Naive B cell (primary cell): Measurements from ENCODE around the gene DMBT1. TPM values are rescaled to one million over a fixed set of nuclear protein-coding genes. Genes with fewer than 3 reads are reported as not detected.
A peak's percentile ranks its signal among the peaks of the same experiment; 100 is the strongest.

Source experiments
- ATAC-seq, 2 donors: fragments of 150-1000 bp; cut with Tn5 transposase; 2 replicates each; pipeline ENCODE4 v1.10.0; 2021; ENCODE audit warnings: low read depth in 2 of 2, mild to moderate bottlenecking in 2 of 2, moderate library complexity in 2 of 2
- DNase-seq: peaks from one replicate; pipeline ENCODE4 v3.0.0; 2022
- H3K27ac Mint-ChIP-seq, 6 donors: one replicate each; pipeline ENCODE4 v1.8.0; 2020 to 2022; ENCODE audit warnings: mild to moderate bottlenecking in 6 of 6, mixed read lengths in 6 of 6, moderate library complexity in 5 of 6, inconsistent platforms in 2 of 6
- H3K27me3 Mint-ChIP-seq, 3 donors: one replicate each; pipeline ENCODE4 v1.8.0; 2021 to 2022; ENCODE audit warnings: mixed read lengths in 3 of 3, mild to moderate bottlenecking in 1 of 3
- H3K36me3 Mint-ChIP-seq, 2 donors: one replicate each; pipeline ENCODE4 v1.8.0; 2020 to 2022; ENCODE audit warnings: mixed read lengths in 2 of 2, inconsistent platforms in 1 of 2, mild to moderate bottlenecking in 1 of 2
- H3K4me1 Mint-ChIP-seq, 3 donors: one replicate each; pipeline ENCODE4 v1.8.0; 2020 to 2022; ENCODE audit warnings: mixed read lengths in 3 of 3, inconsistent platforms in 1 of 3, mild to moderate bottlenecking in 1 of 3, moderate library complexity in 1 of 3
- H3K4me3 Mint-ChIP-seq, 8 donors: one replicate each; pipeline ENCODE4 v1.8.0; 2020 to 2022; ENCODE audit warnings: mild to moderate bottlenecking in 8 of 8, mixed read lengths in 8 of 8, moderate library complexity in 8 of 8, inconsistent platforms in 2 of 8
- H3K9me3 Mint-ChIP-seq, 7 donors: one replicate each; pipeline ENCODE4 v1.8.0; 2020 to 2022; ENCODE audit warnings: mixed read lengths in 7 of 7, mild to moderate bottlenecking in 5 of 7, inconsistent platforms in 2 of 7, moderate library complexity in 1 of 7
- polyA plus RNA-seq, 6 donors: library from polyadenylated mRNA; unstranded; fragments of 300-500 nt; fragmentation: Illumina TruSeq; gene quantifications; one replicate each; pipeline ENCODE4 v1.2.3, GENCODE V29; 2021; ENCODE audit warnings: low read depth in 6 of 6

The DMBT1 gene
- polyA plus RNA-seq, 6 donors from 2014 or later, result not detected

DNA sequence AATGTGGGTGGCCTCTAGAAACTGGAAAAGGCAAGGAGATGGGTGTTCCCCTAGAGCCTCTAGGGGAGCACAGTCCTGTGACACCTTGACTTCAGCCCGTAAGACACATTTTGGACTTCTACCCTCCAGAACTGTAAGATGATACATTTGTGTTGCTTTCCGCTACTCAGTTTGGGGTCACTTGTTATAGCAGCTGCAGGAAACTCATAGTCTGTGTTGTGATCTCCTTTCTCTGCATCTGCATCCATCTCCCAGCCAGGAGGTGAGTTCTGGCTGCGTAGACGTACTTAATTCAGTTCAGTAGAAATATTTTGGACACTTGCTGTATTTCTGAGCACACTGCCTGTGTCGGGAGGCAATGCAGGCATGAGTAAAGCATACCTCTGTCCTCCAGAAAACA, 29.3 kb upstream of the DMBT1 start:
- Mint-ChIP-seq H3K27me3 (peaks cover 23 to 40% (median 36%) of the 10 kb centered on the region in 3 donors), H3K27ac (no peak overlapping the region)
- no peak for ATAC-seq

DNA sequence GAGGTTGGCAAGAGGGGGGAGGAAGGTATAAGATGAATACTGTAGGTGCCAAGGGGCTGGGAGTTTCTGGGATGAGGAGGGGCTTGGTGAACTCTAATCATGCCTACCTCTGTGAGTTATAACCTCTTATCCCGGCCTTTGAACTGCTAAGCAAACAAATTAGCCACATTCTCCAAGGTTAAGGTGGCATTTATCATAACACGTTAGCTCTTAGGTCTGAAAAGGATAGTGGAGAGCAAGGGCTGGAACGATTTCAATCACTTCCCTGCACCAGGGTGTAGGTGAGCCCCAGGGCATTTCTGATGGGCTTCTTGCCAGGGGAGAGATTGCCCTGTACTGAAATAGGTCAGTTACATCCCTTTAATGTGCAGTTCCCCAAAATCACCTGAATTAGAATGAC, 28.6 kb upstream of the DMBT1 start:
- no peaks in the 10 kb centered on the region for H3K36me3 Mint-ChIP-seq
- no peaks in the 10 kb centered on the region for H3K4me1 Mint-ChIP-seq
- peaks cover 23 to 40% (median 40%) of the 10 kb centered on the region in 3 donors for H3K27me3 Mint-ChIP-seq
- no peak overlapping the region for H3K27ac Mint-ChIP-seq
- DNase-seq (no peak), ATAC-seq (no peak)
- H3K4me3 Mint-ChIP-seq, result no peak overlapping the region
- peaks cover 0 to 6% (median 0%) of the 10 kb centered on the region in 7 donors for H3K9me3 Mint-ChIP-seq

More for the DNA sequence above, 29.3 kb upstream of the DMBT1 start:
- Mint-ChIP-seq H3K9me3 (peaks cover 0 to 2% (median 0%) of the 10 kb centered on the region in 7 donors), H3K4me3 (no peak overlapping the region), H3K36me3 (no peaks in the 10 kb centered on the region), H3K4me1 (no peaks in the 10 kb centered on the region)
- no peak for DNase-seq

DNA sequence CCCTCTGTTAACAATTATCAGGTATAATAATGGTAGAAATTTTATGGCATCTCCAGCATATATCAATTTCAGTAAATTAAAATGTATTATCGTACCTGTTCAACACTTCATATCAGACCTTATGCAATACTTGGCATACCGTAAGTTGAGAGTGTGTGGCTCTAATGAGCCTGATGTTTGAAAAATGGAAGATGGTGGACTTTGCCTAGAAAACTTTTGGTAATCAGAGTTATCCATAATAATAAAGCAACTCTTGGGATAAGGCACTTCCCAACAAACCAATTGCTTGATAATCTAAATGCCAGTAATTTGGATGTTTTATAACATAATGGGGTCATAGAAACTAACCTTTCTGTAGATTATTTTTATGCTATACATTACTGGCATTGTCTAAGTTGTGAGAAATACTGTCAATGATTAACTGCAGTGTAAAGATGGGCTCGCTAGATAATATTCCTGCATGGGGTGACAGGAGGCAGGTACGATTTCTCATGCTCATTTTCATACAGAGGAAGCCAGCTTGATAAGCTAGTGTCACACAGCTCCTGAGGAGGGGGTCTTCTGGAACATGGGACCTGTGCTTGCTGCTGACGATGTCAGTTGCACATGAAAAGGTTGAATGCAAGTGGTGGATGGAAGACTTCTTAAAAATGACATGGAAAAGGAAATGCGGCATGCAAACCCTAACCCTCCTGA, 27.8 kb upstream of the DMBT1 start:
- no peak for DNase-seq
- no peak for ATAC-seq
- no peaks in the 10 kb centered on the region for H3K4me1 Mint-ChIP-seq
- H3K27me3 Mint-ChIP-seq, result peaks cover 24 to 36% (median 34%) of the 10 kb centered on the region in 3 donors
- H3K36me3 Mint-ChIP-seq, result no peaks in the 10 kb centered on the region
- peak overlapping the region in 1 of 6 donors; percentile 29 for H3K27ac Mint-ChIP-seq
- H3K9me3 Mint-ChIP-seq, result peaks cover 0 to 11% (median 0%) of the 10 kb centered on the region in 7 donors
- H3K4me3 Mint-ChIP-seq, result no peak overlapping the region

DNA sequence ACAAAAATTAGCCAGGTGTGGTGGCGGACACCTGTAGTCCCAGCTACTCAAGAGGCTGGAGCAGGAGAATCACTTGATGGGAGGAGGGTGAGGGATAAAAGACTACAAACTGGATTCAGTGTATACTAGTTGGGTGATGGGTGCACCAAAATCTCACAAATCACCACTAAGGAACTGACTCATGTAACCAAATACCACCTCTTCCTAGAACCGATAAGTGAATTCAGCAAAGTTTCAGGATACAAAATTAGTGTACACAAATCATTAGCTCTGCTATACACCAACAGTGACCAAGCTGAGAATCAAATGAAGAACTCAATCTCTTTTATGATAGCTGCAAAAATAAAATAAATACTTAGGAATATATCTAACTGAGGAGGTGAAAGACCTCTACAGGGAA, 23.0 kb upstream of the DMBT1 start:
- Mint-ChIP-seq H3K9me3 (peaks cover 0 to 11% (median 0%) of the 10 kb centered on the region in 7 donors), H3K4me1 (peaks cover 0 to 3% (median 0%) of the 10 kb centered on the region in 3 donors), H3K36me3 (no peaks in the 10 kb centered on the region), H3K4me3 (no peak overlapping the region), H3K27me3 (peaks cover 25 to 40% (median 39%) of the 10 kb centered on the region in 3 donors), H3K27ac (no peak overlapping the region)
- DNase-seq (no peak), ATAC-seq (no peak)

DNA sequence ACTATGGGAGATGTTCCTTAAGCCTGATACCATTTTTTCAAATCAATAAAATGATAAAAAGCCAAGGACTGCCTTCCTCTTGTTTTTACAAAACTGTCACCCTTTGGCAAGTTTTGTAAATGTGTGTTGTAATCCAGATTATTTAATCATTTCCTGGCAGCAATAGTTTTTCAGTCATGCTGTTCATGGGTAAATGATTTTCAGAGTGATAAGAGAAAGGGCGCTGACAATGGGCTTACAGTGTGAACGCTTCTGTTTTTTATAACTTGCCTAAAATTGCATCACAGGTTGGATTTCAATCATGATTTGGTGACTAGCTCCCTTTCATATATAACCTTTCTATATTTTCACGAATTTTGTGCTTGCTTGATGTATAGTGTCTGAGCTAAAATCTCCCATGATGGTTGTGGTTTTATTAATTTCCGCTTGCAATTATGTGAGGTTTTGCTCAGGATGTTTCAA, 19.0 kb upstream of the DMBT1 start:
- peaks cover 38 to 56% (median 49%) of the 10 kb centered on the region in 3 donors for H3K27me3 Mint-ChIP-seq
- no peak overlapping the region for H3K27ac Mint-ChIP-seq

DNA sequence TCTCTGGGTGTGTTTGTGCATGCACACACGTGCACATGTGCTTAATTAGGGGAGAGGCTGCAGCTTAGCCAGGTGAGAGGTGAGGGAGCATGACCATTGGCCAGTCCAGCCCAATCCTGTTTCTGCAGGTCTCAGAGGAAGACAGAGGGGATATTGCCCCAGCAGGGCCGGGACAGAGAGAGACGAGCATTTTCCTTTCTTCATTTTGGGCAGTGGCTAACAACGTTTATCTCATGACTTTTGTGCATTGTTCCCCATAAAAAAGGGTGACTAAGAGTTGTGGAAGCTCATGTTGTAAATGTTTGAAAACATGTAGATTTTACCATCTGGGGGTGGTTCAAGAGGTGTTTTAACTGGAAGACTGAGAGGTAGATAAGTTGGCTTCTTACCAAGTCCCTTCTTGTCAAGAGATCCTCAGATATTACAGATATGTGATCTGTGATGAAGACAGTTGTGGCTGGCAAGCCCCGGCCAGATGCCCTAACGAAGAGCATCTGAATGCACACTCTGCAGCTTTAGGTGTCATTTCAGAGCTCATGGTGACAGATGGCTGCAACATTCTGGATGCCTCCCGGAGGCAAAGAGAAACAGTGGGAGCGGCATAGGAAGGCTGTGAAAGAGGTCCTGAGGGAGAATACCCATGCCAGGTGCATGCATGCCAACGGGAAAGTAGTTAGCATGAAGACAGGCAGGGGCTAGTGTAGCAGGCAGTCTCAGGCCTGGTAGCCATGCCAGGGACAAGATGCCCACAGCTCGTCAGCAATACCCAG, 16.7 kb upstream of the DMBT1 start:
- H3K4me3 Mint-ChIP-seq, result peak overlapping the region in 1 of 8 donors; percentile 54
- ATAC-seq (no peak), DNase-seq (no peak)
- no peaks in the 10 kb centered on the region for H3K36me3 Mint-ChIP-seq
- peaks cover 0 to 3% (median 0%) of the 10 kb centered on the region in 3 donors for H3K4me1 Mint-ChIP-seq
- H3K27ac Mint-ChIP-seq, result peak overlapping the region in 1 of 6 donors; percentile 62
- H3K27me3 Mint-ChIP-seq, result peaks cover 29 to 56% (median 42%) of the 10 kb centered on the region in 3 donors
- peaks cover 0 to 4% (median 0%) of the 10 kb centered on the region in 7 donors for H3K9me3 Mint-ChIP-seq

More for the DNA sequence above, 19.0 kb upstream of the DMBT1 start:
- no peaks in the 10 kb centered on the region for H3K36me3 Mint-ChIP-seq
- peaks cover 0 to 3% (median 0%) of the 10 kb centered on the region in 3 donors for H3K4me1 Mint-ChIP-seq
- ATAC-seq, result no peak
- no peak for DNase-seq
- no peak overlapping the region for H3K4me3 Mint-ChIP-seq
- H3K9me3 Mint-ChIP-seq, result peaks cover 0 to 9% (median 0%) of the 10 kb centered on the region in 7 donors

DNA sequence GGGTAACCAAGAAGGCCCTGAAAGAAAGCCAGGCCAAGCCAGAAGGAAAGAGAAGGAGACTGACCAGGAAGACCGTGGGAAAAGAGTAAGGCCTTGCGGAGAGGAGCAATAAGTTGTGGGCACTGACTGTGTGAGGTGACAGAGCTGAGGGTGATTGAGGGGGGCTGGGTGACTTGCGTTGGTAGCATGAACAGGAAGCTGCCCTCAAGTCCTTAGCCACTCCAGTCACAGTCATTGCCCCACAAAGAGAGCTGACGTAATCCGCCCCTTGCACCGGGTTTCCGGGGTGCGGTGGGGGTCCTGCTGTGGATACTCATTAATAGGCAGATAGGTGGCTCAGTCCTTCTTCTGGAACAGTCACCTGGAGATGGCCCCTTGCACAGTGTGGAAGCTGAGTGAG, 16.1 kb upstream of the DMBT1 start:
- Mint-ChIP-seq H3K9me3 (peaks cover 0 to 4% (median 0%) of the 10 kb centered on the region in 7 donors), H3K27me3 (peaks cover 29 to 56% (median 36%) of the 10 kb centered on the region in 3 donors), H3K4me3 (no peak overlapping the region), H3K36me3 (no peaks in the 10 kb centered on the region), H3K4me1 (peaks cover 0 to 3% (median 0%) of the 10 kb centered on the region in 3 donors), H3K27ac (peak overlapping the region in 1 of 6 donors; percentile 57)
- no peak for ATAC-seq
- DNase-seq, result no peak

DNA sequence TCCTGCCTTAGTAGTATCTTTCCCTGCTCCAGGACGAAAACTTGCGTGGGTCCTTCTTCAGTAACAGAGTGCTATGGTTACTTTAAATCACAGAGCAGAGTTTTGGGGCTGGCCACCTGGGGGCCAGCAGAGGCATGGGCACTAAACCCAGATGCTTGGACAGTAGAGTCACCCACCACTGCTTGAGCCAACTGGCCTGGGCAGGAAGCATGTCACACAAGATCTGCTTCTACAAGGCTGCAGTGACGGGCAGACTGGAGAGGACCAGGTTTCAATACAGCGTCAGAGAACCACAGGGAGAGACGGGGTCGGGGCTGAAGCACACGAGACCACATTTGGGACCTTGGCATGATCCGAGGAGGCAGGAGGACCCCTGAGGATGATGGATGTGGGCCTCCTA, 14.3 kb upstream of the DMBT1 start:
- H3K36me3 Mint-ChIP-seq, result no peaks in the 10 kb centered on the region
- DNase-seq, result no peak
- no peak overlapping the region for H3K4me3 Mint-ChIP-seq
- no peaks in the 10 kb centered on the region for H3K9me3 Mint-ChIP-seq
- H3K4me1 Mint-ChIP-seq, result peaks cover 0 to 3% (median 0%) of the 10 kb centered on the region in 3 donors
- H3K27me3 Mint-ChIP-seq, result peaks cover 25 to 46% (median 31%) of the 10 kb centered on the region in 3 donors
- no peak overlapping the region for H3K27ac Mint-ChIP-seq
- no peak for ATAC-seq

DNA sequence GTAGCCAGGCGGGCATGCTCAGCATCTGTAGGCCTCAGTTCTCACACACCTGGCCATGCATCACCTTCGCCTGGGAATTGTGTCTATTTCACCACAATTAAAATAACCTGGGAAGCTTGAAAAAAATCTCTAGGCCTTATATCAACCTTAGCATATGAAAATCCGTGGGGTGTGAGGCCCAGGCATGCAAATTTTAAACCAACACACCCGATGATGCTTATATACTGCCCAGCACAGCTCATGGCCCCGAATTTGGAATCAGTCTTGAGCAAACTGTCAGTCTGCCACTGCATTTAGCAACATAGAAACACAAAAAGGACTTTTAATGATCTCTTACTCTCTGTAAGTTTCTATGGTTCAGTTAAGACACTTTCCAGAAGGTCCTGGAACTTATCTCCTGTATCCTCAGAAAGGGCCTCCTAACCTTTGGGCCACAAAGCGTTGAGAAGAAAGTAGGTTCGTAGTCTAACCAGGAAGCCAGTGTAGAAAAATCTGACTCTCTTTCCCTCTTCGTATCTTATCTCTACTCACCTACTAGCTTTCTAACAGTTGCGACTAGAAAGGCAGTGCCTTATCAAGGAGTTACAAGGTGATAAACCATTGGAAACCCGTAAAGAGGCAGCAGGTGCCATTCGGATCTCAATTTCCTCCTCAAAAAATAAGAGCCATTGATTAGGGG, 12.0 kb upstream of the DMBT1 start:
- Mint-ChIP-seq H3K27ac (no peak overlapping the region), H3K4me1 (no peaks in the 10 kb centered on the region), H3K27me3 (peaks cover 22 to 46% (median 26%) of the 10 kb centered on the region in 3 donors), H3K4me3 (no peak overlapping the region), H3K36me3 (no peaks in the 10 kb centered on the region), H3K9me3 (no peaks in the 10 kb centered on the region)
- DNase-seq (no peak), ATAC-seq (no peak)

DNA sequence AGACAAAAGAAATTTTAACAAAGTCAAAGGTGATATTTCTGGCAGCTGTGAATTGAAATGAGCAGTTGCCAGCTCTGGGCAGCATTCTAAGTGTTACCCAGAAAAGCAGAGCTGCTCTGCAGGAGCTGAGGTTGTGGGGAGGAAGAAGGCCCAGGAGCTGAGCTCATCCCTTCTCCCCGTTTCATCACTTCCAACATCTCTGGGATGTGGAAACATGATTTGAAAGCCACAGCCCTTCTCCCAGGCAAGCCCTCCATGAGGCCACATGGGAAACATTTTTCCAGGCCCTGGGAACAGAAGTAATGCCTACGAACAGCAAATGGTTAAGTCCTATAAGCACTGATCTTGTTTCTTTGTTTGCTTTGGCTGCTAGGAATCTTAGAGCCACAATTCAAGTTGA, 10.9 kb upstream of the DMBT1 start:
- Mint-ChIP-seq H3K9me3 (no peaks in the 10 kb centered on the region), H3K27ac (no peak overlapping the region), H3K36me3 (no peaks in the 10 kb centered on the region), H3K4me3 (no peak overlapping the region), H3K27me3 (peaks cover 13 to 38% (median 24%) of the 10 kb centered on the region in 3 donors), H3K4me1 (no peaks in the 10 kb centered on the region)
- ATAC-seq, result no peak
- DNase-seq, result no peak

DNA sequence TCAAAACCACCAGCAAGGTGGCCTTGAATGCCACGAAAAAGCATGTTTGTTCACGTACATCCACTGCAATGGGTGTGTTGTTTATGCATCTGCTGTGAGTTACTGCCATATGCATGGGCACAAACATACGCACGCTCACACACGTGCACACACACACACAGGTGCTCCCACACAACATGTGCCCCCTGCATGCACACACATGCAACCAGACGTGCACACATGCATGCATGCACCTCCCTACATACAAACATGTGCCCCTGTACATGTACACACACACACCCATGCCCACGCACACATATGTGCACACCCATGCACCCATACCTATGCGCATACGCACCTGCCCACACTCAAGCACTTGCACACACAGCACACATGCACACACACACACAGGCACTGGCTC, 10.1 kb upstream of the DMBT1 start:
- no peak for DNase-seq
- Mint-ChIP-seq H3K27ac (no peak overlapping the region), H3K9me3 (no peaks in the 10 kb centered on the region), H3K27me3 (peaks cover 18 to 41% (median 31%) of the 10 kb centered on the region in 3 donors), H3K4me3 (no peak overlapping the region), H3K4me1 (no peaks in the 10 kb centered on the region), H3K36me3 (no peaks in the 10 kb centered on the region)
- no peak for ATAC-seq

DNA sequence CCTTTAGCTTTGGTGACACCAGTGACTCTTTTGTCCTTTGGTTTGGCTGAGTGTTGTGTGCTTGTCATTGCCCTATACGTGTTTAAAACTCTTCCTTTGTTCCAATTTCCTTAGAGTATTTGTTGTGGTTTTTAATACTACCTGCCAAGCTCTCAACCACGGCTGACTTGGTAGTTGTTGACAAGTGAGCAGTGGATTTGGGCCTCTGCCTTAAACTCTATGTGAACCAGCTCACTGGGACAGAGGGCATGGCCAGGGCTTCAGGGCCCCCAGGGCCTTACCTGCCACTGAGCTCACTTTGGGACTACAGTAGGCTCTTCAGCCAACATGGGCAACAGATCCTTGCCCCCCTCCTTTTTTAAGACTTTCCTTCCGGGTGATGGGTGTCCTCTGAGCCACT, 9.6 kb upstream of the DMBT1 start:
- peaks cover 0 to under 1% (median 0%) of the 10 kb centered on the region in 7 donors for H3K9me3 Mint-ChIP-seq
- H3K27me3 Mint-ChIP-seq, result peaks cover 22 to 46% (median 33%) of the 10 kb centered on the region in 3 donors
- H3K27ac Mint-ChIP-seq, result no peak overlapping the region
- H3K4me3 Mint-ChIP-seq, result no peak overlapping the region
- no peak for ATAC-seq
- H3K36me3 Mint-ChIP-seq, result peaks cover 0 to 2% of the 10 kb centered on the region in 2 donors
- no peak for DNase-seq
- H3K4me1 Mint-ChIP-seq, result no peaks in the 10 kb centered on the region

DNA sequence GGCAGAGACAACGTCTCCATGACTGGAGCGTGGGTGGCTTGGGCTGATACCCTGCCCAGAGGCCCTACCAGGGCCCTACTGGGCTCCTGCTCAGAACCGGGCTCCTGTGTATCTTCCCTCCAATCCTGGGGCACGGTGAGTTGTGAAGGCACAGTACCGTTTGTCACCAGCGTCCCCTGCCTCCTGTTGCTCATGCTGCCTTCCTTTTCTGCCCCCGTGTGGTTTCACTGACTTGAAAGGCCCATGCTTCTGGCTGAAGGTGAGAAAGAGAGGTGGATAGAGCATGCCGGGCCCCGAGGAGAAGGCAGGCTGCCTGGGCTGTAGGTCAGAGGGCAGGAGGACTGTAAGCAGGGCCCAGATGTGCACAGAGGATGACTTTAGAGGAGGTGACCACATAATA, 9.1 kb upstream of the DMBT1 start:
- H3K36me3 Mint-ChIP-seq, result peaks cover 0 to 6% of the 10 kb centered on the region in 2 donors
- no peak overlapping the region for H3K27ac Mint-ChIP-seq
- peaks cover 23 to 46% (median 29%) of the 10 kb centered on the region in 3 donors for H3K27me3 Mint-ChIP-seq
- H3K4me1 Mint-ChIP-seq, result no peaks in the 10 kb centered on the region
- H3K9me3 Mint-ChIP-seq, result peaks cover 0 to 5% (median 4%) of the 10 kb centered on the region in 7 donors
- no peak overlapping the region for H3K4me3 Mint-ChIP-seq
- no peak for DNase-seq
- ATAC-seq, result no peak
